ENCODE measurements around the gene TRAK1.

The TRAK1 gene

GRCh38 chr3:42067326-42067725 is 23.8 kb upstream of the TRAK1 start:
- DNase-seq (ENCODE audit: low read depth), result peak; percentile 71

- no peak for DNase-seq (ENCODE audit: low read depth)
These were observed 22.7 kb upstream of the TRAK1 start for GRCh38 chr3:42068303-42069088.

GRCh38 chr3:42070089-42070488 is 21.1 kb upstream of the TRAK1 start:
- no peak for DNase-seq (ENCODE audit: low read depth)

GRCh38 chr3:42070524-42070923 is 20.6 kb upstream of the TRAK1 start:
- no peak for DNase-seq (ENCODE audit: low read depth)

- DNase-seq (ENCODE audit: low read depth), result peak; percentile 66
These were observed 19.0 kb upstream of the TRAK1 start for GRCh38 chr3:42071904-42072812.

GRCh38 chr3:42072831-42073301 is 18.3 kb upstream of the TRAK1 start:
- DNase-seq (ENCODE audit: low read depth), result no peak

- no peak for DNase-seq (ENCODE audit: low read depth)
These were observed 13.4 kb upstream of the TRAK1 start for GRCh38 chr3:42077785-42078184.

GRCh38 chr3:42078677-42079076 is 12.5 kb upstream of the TRAK1 start:
- DNase-seq (ENCODE audit: low read depth), result no peak

- no peak for DNase-seq (ENCODE audit: low read depth)
These were observed 11.3 kb upstream of the TRAK1 start for GRCh38 chr3:42079701-42080452.

- DNase-seq (ENCODE audit: low read depth), result peak; percentile 83
These were observed 10.7 kb upstream of the TRAK1 start for GRCh38 chr3:42080453-42080872.

GRCh38 chr3:42081838-42082473 is 9.2 kb upstream of the TRAK1 start:
- DNase-seq (ENCODE audit: low read depth), result no peak

GRCh38 chr3:42084586-42084985 is 6.6 kb upstream of the TRAK1 start:
- no peak for DNase-seq (ENCODE audit: low read depth)

- DNase-seq (ENCODE audit: low read depth), result no peak
These were observed 5.3 kb upstream of the TRAK1 start for GRCh38 chr3:42085641-42086376.

- DNase-seq (ENCODE audit: low read depth), result no peak
These were observed 2.2 kb upstream of the TRAK1 start for GRCh38 chr3:42088803-42089530.

GRCh38 chr3:42092006-42092405 is 849 bp downstream of the TRAK1 start:
- no peak for DNase-seq (ENCODE audit: low read depth)

- DNase-seq (ENCODE audit: low read depth), result no peak
These were observed 3.0 kb downstream of the TRAK1 start for GRCh38 chr3:42094128-42094527.

GRCh38 chr3:42094691-42095391 is 3.7 kb downstream of the TRAK1 start:
- DNase-seq (ENCODE audit: low read depth), result no peak

GRCh38 chr3:42095540-42095939 is 4.4 kb downstream of the TRAK1 start:
- no peak for DNase-seq (ENCODE audit: low read depth)

GRCh38 chr3:42096796-42097565 is 5.8 kb downstream of the TRAK1 start:
- no peak for DNase-seq (ENCODE audit: low read depth)

Measured in fibroblast of gingiva (primary cell).